ENCODE data around the gene ARHGAP32. TPM values are rescaled to one million over a fixed set of nuclear protein-coding genes. Genes with fewer than 3 reads are reported as not detected.
"Not testable (repeated sequence)": the region's sequence is repeated elsewhere in the genome, so short reads cannot be mapped to it uniquely, and the experiment has no call there.

The ARHGAP32 gene
- total RNA-seq, 2 experiments from 2014 or later, result 2.1 TPM

GRCh38 chr11:128924104-128924503 is 268.0 kb downstream of the ARHGAP32 start:
- ChIA-PET POLR2A (no interaction called here), CTCF (no interaction called here)

- CTCF ChIA-PET, result no interaction called here
- POLR2A ChIA-PET, result no interaction called here
Observed at GRCh38 chr11:128921793-128922192, 270.3 kb downstream of the ARHGAP32 start.

- ChIA-PET CTCF (no interaction called here), POLR2A (no interaction called here)
Observed at GRCh38 chr11:128920666-128921065, 271.5 kb downstream of the ARHGAP32 start.

DNA sequence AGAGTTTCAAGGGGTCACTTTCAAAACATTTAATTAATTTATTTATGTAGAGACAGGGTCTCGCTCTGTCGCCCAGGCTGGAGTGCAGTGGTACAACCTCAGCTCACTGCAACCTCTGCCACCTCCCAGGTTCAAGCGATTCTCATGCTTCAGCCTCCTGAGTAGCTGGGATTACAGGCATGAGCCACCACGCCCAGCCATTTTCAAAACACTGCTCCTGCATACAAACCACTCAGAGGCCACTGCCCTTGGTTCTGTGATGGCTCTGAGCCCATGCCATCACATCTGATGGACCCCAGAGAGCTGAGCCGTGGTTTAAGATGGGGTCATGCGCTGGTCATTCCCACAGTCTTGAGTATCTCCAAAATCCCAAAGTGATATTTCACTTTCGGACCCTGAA is 272.5 kb downstream of the ARHGAP32 start:
- CTCF ChIA-PET, POLR2A ChIA-PET: not testable (repeated sequence)

- ChIA-PET CTCF (no interaction called here), POLR2A (no interaction called here)
Observed at GRCh38 chr11:128919216-128919615, 272.9 kb downstream of the ARHGAP32 start.

DNA sequence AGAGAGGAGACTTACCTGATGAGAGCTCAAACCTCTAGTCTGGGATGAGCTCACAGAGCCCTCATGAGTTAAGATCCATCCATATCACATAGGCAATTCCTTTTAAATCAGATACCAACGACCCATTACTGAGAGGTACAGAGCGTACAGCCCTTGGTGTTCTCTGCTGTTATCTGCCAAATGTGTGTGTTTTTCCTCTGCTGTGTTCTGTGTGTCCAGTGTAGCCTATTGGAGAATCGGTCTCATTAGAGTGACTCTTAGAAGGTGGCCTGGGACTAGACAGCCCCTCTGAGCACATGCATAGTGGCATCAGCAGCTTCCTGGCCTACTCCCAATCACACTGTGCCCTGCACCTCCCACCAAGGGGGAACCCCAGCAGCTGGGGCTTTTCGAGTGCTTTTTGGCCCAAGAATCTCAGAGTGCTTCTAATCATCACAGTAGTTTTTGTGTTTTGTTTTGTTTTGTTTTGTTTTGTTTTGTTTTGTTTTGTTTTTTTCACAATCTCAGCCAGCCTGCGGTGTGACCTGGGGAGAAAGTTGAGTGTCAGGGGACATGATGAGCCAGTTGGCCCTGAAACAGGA is 274.9 kb downstream of the ARHGAP32 start:
- ChIA-PET CTCF (no interaction called here), POLR2A (no interaction called here)

DNA sequence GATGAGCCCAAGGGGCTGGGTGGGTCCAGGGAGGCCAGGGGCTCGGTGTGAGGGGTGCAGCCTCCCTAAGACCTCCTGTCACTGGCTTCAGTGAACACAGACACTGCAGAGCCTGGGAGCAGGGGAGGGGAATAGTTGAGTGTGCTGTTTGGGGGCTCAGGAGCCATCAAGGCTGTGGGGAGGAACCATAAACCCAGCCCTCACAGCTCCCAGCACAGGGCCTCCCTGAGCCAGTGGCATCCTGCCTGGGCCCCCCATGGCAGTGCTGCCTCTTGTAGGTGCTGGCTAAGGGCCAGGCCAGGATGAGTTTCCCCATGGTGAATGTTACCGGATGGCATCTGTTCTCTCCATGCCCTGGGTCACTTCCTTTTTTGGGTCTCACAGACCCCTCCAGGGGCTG is 275.4 kb downstream of the ARHGAP32 start:
- POLR2A ChIA-PET, result no interaction called here
- CTCF ChIA-PET, result interaction anchor here (0.6 kb wide), 1 partner anchor 167 kb away, joined by 5 read pairs; no protein-coding TSS in a partner anchor

DNA sequence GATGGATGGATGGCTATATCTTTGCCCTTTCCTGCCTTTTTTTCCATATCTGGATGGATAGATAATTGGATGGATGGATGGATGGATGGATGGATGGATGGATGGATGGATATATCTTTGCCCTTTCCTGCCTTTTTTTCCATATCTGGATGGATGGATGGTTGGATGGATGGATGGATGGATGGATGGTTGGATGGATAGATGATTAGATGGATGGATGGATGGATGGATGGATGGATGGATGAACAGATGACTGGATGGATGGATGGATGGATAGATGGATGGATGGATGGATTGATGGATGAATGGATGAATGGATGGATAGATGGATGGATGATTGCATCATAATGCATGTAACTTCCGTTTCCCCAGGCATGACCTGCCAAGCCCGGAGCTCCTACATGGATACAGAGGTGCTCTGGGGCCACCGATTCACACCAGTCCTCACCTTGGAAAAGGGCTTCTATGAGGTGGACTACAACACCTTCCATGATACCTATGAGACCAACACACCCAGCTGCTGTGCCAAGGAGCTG is 276.0 kb downstream of the ARHGAP32 start:
- POLR2A ChIA-PET, result no interaction called here
- CTCF ChIA-PET, result interaction anchor here (0.6 kb wide), 1 partner anchor 168 kb away, joined by 5 read pairs; no protein-coding TSS in a partner anchor

DNA sequence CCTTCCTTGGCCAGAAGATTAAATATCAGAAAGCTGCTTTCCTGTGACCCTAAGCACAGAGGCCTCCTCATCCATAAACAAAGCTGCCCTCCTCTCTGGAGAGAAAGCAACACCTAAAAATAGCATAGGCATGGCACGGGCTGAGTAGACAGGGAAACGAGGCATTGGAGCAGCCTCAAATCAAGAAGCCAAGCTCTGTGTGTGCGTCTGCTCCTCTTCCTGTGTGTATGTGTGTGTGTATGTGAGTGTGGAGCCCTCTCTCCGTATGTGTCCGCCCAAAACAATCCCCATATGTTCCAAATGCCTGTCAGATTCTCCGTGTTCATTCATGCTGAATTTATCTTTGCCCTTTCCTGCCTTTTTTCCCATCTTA is 277.0 kb downstream of the ARHGAP32 start:
- CTCF ChIA-PET, result no interaction called here
- POLR2A ChIA-PET, result no interaction called here

Other genes starting within 250 kb of the ARHGAP32 start
- not detected for gene TP53AIP1, start 249.5 kb downstream of the ARHGAP32 start, total RNA-seq
- gene BARX2, start 183.5 kb upstream of the ARHGAP32 start, total RNA-seq, result under 1 TPM in 1 of 2 experiments, not detected in 1; 0.11 TPM

Data from activated CD8-positive, alpha-beta memory T cell treated with anti-CD3 and anti-CD28 coated beads for 36 hours (primary cell).